SK-N-MC (cell line): ENCODE results near the gene ME3.

ENCODE experiments used
- EZH2 ChIP-seq: fragments of 200-600 bp; sonication (generic); IDR thresholded peaks from one replicate; pipeline ENCODE4 v1.6.1; 2017; ENCODE audit warnings: antibody characterized with exemption
- FOXP2 ChIP-seq: optimal IDR thresholded peaks from 2 replicates; pipeline ENCODE3; 2011; ENCODE audit warnings: mild to moderate bottlenecking, moderate library complexity; ENCODE audit not compliant: insufficient read depth; ENCODE audit errors: extremely low read length, control extremely low read depth
- POLR2AphosphoS5 ChIP-seq: IDR thresholded peaks from 2 replicates; pipeline ENCODE4 v1.6.1; 2012; ENCODE audit warnings: mild to moderate bottlenecking, low read depth, low read length, borderline replicate concordance

DNA sequence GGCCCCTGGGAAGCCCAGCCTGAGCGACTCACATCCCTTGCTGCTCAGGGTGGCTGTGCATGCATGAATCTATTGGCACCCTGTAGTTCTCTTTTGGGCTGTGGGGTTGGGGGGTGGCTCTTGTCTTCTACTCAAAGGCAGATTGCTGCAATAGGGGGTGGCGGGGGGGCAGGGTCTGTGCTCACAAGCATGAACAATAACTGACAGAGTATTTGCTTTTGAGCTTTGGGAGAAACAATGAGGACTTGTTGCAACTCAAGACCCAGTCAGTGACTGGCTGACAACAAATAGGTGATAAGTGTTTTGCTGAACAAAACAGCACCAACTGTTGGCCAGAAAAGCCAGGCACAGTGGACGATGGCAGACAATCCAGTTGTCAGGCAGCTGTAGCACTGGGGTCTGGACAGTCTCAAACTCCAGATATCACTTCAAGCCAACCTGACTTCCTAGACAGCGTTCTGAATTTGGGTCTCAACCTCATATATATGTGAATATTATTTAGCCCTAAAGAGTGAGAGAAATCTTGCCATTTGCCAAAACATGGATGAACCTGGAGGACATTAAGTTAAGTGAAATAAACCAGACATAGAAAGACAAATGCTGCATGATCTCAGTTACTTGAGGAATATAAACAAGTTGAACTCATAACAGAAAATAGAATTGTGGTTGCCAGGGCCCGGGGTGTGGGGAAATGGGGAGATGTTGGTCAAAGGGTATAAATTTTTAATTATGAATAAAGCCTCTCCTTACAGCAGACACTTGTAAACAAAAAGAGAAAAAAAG is 61.7 kb downstream of the ME3 start:
- TF ChIP-seq EZH2 (no peak), POLR2AphosphoS5 (no peak), FOXP2 (no peak)
